OCI-LY3 (cell line): ENCODE data around the gene PCLO.

Experiments
- CTCF ChIP-seq: fragments of 200-600, 300-600 bp; sonication (generic); IDR thresholded peaks from 2 replicates; pipeline ENCODE4 v1.5.1; 2014; ENCODE audit warnings: antibody characterized with exemption, low read length, low read depth
- EZH2phosphoT487 ChIP-seq: fragments of 200-600 bp; shearing (Covaris generic); IDR thresholded peaks from 2 replicates; pipeline ENCODE4 v1.6.1; 2018; ENCODE audit warnings: antibody characterized with exemption, mixed run types, low read depth

DNA sequence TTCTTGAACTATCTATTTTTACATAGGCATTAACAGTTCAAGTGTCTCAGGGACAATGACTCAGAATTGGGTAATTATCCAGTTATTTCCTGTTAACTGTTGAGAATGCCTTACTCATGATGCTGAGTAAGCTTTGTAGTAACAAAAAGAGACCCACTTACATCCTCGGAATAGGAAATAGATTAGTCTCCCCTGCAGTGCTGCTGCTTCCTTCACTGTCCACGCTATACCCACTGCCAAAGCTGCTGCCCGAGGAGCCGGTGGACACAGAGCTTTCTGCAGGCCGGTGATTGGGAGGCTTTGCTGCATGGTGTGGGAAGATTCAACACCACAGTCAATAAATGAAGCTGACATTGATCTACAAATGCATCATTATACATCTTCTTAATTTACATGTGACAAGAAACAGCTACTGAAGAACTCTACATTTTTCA, 357.1 kb downstream of the PCLO start:
- TF ChIP-seq CTCF (no peak), EZH2phosphoT487 (no peak)
